ENCODE results near the gene MAP3K4.

- TF ChIP-seq, protein P1, sequence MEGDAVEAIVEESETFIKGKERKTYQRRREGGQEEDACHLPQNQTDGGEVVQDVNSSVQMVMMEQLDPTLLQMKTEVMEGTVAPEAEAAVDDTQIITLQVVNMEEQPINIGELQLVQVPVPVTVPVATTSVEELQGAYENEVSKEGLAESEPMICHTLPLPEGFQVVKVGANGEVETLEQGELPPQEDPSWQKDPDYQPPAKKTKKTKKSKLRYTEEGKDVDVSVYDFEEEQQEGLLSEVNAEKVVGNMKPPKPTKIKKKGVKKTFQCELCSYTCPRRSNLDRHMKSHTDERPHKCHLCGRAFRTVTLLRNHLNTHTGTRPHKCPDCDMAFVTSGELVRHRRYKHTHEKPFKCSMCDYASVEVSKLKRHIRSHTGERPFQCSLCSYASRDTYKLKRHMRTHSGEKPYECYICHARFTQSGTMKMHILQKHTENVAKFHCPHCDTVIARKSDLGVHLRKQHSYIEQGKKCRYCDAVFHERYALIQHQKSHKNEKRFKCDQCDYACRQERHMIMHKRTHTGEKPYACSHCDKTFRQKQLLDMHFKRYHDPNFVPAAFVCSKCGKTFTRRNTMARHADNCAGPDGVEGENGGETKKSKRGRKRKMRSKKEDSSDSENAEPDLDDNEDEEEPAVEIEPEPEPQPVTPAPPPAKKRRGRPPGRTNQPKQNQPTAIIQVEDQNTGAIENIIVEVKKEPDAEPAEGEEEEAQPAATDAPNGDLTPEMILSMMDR (IDR thresholded peaks at IDR 0.05): no peak
- no peak for TF ChIP-seq POLR2A (IDR thresholded peaks at IDR 0.05)
Observed at GRCh38 chr6:161010418-161010817, 18.8 kb downstream of the MAP3K4 start.

Data from ovary (tissue), 3 donors.